Right lobe of liver (tissue), 6 donors: Measurements from ENCODE around the gene BPTF. TPM values are rescaled to one million over a fixed set of nuclear protein-coding genes. Genes with fewer than 3 reads are reported as not detected.
"Not testable (repeated sequence)": the region's sequence is repeated elsewhere in the genome, so short reads cannot be mapped to it uniquely, and the experiment has no call there.

Source experiments
- ATAC-seq, 4 donors: fragments of 200-7000 bp; cut with Tn5 transposase; one replicate each; pipeline ENCODE4 v1.9.1; 2020; ENCODE audit warnings: mild to moderate bottlenecking in 4 of 4, moderate library complexity in 4 of 4
- DNase-seq, 3 donors: peaks; one replicate each; pipeline ENCODE4 v3.0.0-alpha.2; 2020
- H3K27ac ChIP-seq, 3 donors: fragments of 200-600 bp; one replicate each; pipeline ENCODE4 v1.8.0; 2022
- H3K27me3 ChIP-seq, 2 donors: fragments of 200-600 bp; one replicate each; pipeline ENCODE4 v1.8.0; 2022
- H3K36me3 ChIP-seq, 4 donors: fragments of 200-600 bp; sonication (generic) in 1 of 4; one replicate each; pipeline versions ENCODE4 v1.5.1 to v1.8.0; 2017 to 2022; ENCODE audit warnings: control low read depth in 1 of 4
- H3K4me1 ChIP-seq, 4 donors: fragments of 200-600 bp; sonication (generic) in 1 of 4; one replicate each; pipeline versions ENCODE4 v1.5.1 to v1.8.0; 2017 to 2022; ENCODE audit warnings: control low read depth in 1 of 4
- H3K4me3 ChIP-seq, 3 donors: fragments of 200-600 bp; one replicate each; pipeline ENCODE4 v1.8.0; 2022
- H3K9me3 ChIP-seq, 4 donors: fragments of 200-600 bp; sonication (generic) in 1 of 4; one replicate each; pipeline versions ENCODE4 v1.5.1 to v1.8.0; 2017 to 2022; ENCODE audit warnings: control low read depth in 1 of 4
- POLR2A ChIP-seq: fragments of 450-650 bp; IDR thresholded peaks from one replicate; pipeline ENCODE4 v1.6.1; 2017; ENCODE audit warnings: antibody characterized with exemption, mild to moderate bottlenecking
- WGBS: methylation state at CpG from one replicate; pipeline ENCODE4 v1.1.6; 2018; ENCODE audit warnings: low coverage, low lambda C conversion rate; ENCODE audit not compliant: insufficient coverage; ENCODE audit errors: missing lambda C conversion rate; 5-methylcytosine and 5-hydroxymethylcytosine counted together
- intact Hi-C, 2 donors: fragments of 100-400 bp; cut with DNase I; formaldehyde crosslinking; loops; one replicate each; pipeline versions ENCODE4 v1.11.2 to v1.14.1; 2022
- total RNA-seq, 6 experiments: library from RNA; depleted of rRNA in 2 of 6; stranded (reverse); fragments of >200 nt in 2 of 6; fragmentation: NEBNext Ultra II Directional in 3 of 6; extraction: Animal tissue kit (Norgen Biotek cat#: 25700) in 3 of 6; gene quantifications; one replicate each; pipeline versions ENCODE4 v1.1.0 to v1.2.4, GENCODE V29; 2016 to 2023
- TF ChIP-seq, protein P1 (sequence below), 4 donors: fragments of 200-600 bp in 3 of 4; fragments of 450-650 bp in 1 of 4; IDR thresholded peaks; one replicate each; pipeline versions ENCODE4 v1.5.1 to v1.8.0; 2016 to 2022; ENCODE audit warnings: antibody characterized with exemption in 4 of 4, mild to moderate bottlenecking in 2 of 4
- donor health status: DM: no; HTN: yes; CAD: no.
- donor health status: DM: no; HTN: no; CAD: no.
- donor health status: DM: no; HTN: no; CAD: no.
- donor health status: DM: no; HTN: yes; CAD: no.
- donor health status: DM: no; HTN: yes; CAD: no.

Gene BPTF
- total RNA-seq, 6 experiments from 2014 or later, result 25.8 to 35.1 (median 31.3) TPM

DNA sequence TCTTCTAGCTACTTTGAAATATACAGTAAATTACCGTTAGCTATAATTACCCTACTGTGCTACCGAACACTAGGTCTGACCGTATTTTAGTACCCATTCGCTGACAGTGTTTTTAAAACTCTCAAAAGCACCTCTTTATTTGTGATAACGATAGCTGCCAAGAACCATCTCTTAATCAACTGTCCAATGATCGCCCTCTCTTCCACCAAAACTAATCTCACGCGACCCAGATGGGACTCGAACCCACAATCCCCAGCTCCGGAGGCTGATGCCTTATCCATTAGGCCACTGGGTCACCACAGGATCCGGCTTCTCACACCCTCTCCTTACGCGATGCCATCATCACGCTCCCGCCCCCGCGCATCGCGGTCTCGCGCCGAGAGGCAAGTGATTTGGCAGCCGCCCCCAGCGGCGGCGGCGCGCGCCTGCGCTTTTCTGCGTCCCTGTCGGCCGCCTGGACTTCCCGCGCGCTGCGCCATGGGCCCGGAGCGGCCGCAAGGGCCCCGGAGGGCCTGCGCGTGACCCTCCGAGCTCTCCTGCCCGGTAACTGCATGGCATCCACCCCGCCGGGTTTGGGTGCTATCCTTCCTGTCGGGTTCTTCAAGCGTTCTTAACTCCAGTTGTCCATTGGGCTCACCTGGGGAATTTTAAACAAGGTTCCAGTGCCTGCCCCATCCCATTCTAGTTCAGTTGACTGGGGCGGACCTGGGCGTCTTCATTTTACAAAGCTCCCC, 194.5 kb downstream of the BPTF start:
- Histone ChIP-seq H3K27ac (peak overlapping the region; percentile 87 to 92 (median 90)), H3K4me1 (peaks cover 0 to 3% (median 0%) of the 10 kb centered on the region in 4 donors), H3K27me3 (no peaks in the 10 kb centered on the region), H3K36me3 (no peaks in the 10 kb centered on the region), H3K4me3 (peak overlapping the region; percentile 53 to 70 (median 69)), H3K9me3 (no peaks in the 10 kb centered on the region)
- DNase-seq (peak; percentile 95 to 97 (median 97)), ATAC-seq (peak; percentile 92 to 96 (median 94))
- WGBS, result under 1% methylated on average over 45 of the region's 51 CpGs
- intact Hi-C loops, result no loop called here
- TF ChIP-seq, protein P1, sequence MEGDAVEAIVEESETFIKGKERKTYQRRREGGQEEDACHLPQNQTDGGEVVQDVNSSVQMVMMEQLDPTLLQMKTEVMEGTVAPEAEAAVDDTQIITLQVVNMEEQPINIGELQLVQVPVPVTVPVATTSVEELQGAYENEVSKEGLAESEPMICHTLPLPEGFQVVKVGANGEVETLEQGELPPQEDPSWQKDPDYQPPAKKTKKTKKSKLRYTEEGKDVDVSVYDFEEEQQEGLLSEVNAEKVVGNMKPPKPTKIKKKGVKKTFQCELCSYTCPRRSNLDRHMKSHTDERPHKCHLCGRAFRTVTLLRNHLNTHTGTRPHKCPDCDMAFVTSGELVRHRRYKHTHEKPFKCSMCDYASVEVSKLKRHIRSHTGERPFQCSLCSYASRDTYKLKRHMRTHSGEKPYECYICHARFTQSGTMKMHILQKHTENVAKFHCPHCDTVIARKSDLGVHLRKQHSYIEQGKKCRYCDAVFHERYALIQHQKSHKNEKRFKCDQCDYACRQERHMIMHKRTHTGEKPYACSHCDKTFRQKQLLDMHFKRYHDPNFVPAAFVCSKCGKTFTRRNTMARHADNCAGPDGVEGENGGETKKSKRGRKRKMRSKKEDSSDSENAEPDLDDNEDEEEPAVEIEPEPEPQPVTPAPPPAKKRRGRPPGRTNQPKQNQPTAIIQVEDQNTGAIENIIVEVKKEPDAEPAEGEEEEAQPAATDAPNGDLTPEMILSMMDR (IDR thresholded peaks at IDR 0.05), result peak; percentile 28 to 71 (median 43)
- TF ChIP-seq POLR2A, result peak; percentile 82

DNA sequence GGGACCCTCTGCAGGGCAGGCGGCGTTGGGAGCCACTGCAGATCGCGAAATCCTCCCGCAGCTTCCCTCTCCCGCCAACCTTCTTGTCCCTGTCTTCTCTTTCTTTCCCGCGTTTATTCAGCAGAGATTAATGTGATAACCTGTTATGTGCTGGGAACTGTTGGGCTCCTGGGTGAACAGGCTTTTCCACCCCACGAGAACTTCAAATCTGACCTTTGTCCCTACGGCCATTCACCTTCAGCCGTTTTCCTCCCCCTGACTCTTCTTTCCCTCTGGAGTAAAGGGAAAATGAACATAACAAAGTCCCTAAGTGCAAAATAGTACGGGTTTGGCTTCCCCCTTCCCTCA, 195.1 kb downstream of the BPTF start:
- no peak for TF ChIP-seq POLR2A
- TF ChIP-seq, protein P1 (IDR thresholded peaks at IDR 0.05), result no peak
- no peaks in the 10 kb centered on the region for H3K9me3 ChIP-seq
- H3K27ac ChIP-seq, result peak overlapping the region; percentile 87 to 92 (median 90)
- DNase-seq (peak in 1 of 3 donors; percentile 63), ATAC-seq (peak; percentile 56 to 64 (median 60))
- intact Hi-C loops, result no loop called here
- H3K36me3 ChIP-seq, result no peaks in the 10 kb centered on the region
- peak overlapping the region; percentile 53 to 70 (median 69) for H3K4me3 ChIP-seq
- peaks cover 0 to 3% (median 0%) of the 10 kb centered on the region in 4 donors for H3K4me1 ChIP-seq
- 0% methylated on average over 12 of the region's 12 CpGs for WGBS
- no peaks in the 10 kb centered on the region for H3K27me3 ChIP-seq

DNA sequence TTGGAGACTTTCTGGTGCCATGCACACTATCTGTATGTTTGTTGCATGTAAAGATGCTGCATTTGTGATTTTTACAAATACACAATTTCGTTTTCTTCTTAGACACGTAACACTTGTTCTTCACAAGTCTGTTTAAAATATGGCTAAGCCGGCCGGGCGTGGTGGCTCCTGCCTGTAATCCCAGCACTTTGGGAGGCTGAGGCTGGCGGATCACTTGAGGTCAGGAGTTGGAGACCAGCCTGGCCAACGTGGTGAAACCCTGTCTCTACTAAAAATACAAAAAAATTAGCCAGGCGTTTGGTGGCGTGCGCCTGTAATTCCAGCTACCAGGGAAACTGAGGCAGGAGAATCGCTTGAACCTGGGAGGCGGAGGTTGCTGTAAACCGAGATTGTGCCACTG, 195.5 kb downstream of the BPTF start:
- H3K36me3 ChIP-seq, H3K9me3 ChIP-seq, ATAC-seq, intact Hi-C loops, H3K4me1 ChIP-seq, H3K27me3 ChIP-seq, DNase-seq: not testable (repeated sequence)
- H3K4me3 ChIP-seq, result peak overlapping the region; percentile 53 to 70 (median 69)
- WGBS, result 59% methylated on average over 13 of the region's 13 CpGs
- H3K27ac ChIP-seq, result peak overlapping the region; percentile 87 to 92 (median 90)

DNA sequence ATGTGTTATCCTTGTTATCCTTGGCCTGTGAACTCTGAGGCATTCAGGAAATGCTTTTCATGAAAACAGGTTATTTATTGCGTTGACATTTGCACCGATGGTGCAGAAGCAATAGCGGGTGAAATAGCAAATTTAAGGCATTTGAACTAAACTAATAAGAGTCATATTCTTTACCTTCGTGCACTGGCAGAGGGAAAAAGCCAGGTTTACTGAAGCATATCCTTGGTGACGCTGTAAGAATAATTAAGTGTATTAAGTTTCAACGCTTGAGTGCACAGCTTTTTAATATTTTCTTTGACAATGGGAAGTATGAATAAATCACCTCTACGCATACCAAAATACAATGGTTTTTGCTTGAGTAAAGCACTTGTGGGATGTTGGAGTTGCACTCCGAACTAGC, 196.7 kb downstream of the BPTF start:
- 85% methylated on average over 8 of the region's 8 CpGs for WGBS
- no peak overlapping the region for H3K27ac ChIP-seq
- H3K9me3 ChIP-seq, result no peaks in the 10 kb centered on the region
- H3K4me3 ChIP-seq, result no peak overlapping the region
- TF ChIP-seq, protein P1 (IDR thresholded peaks at IDR 0.05), result no peak
- no peak for TF ChIP-seq POLR2A
- ATAC-seq (no peak), DNase-seq (no peak)
- no peaks in the 10 kb centered on the region for H3K36me3 ChIP-seq
- intact Hi-C loops, result no loop called here
- H3K4me1 ChIP-seq, result peaks cover 0 to 3% (median 0%) of the 10 kb centered on the region in 4 donors
- H3K27me3 ChIP-seq, result no peaks in the 10 kb centered on the region

DNA sequence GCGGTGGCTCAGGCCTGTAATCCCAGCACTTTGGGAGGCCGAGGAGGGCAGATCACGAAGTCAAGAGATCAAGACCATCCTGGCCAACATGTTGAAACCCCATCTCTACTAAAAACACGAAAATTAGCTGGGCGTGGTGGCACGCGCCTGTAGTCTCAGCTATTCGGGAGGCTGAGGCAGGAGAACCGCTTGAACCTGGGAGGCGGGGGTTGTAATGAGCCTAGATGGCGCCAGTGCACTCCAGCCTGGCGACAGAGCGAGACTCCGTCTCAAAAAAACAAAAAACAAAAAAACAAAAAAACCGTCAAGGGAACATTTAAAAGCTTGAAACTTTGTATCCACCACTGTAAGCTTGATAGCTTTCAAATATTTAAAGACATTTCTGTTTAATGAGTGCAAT, 197.2 kb downstream of the BPTF start:
- H3K9me3 ChIP-seq, intact Hi-C loops, H3K4me3 ChIP-seq, H3K36me3 ChIP-seq, DNase-seq, H3K27me3 ChIP-seq, ATAC-seq, H3K27ac ChIP-seq, H3K4me1 ChIP-seq: not testable (repeated sequence)
- WGBS, result 100% methylated on average over 11 of the region's 15 CpGs
